Epithelial cell of esophagus (primary cell): ENCODE data around the gene FAT3.

Experiments
- DNase-seq: peaks from one replicate; pipeline ENCODE4 v3.0.0; 2010; ENCODE audit warnings: low read depth
- H3K4me3 ChIP-seq: 2 replicates; pipeline ENCODE4 v1.5.1; 2011; ENCODE audit warnings: mild to moderate bottlenecking, low read length, control low read depth
- TF ChIP-seq, protein P1 (sequence below): IDR thresholded peaks from 2 replicates; pipeline ENCODE4 v1.5.1; 2011; ENCODE audit warnings: low read depth, mild to moderate bottlenecking, low read length, control low read depth, inconsistent platforms; ENCODE audit not compliant: insufficient read depth; ENCODE audit errors: missing control alignments

Gene FAT3

DNA sequence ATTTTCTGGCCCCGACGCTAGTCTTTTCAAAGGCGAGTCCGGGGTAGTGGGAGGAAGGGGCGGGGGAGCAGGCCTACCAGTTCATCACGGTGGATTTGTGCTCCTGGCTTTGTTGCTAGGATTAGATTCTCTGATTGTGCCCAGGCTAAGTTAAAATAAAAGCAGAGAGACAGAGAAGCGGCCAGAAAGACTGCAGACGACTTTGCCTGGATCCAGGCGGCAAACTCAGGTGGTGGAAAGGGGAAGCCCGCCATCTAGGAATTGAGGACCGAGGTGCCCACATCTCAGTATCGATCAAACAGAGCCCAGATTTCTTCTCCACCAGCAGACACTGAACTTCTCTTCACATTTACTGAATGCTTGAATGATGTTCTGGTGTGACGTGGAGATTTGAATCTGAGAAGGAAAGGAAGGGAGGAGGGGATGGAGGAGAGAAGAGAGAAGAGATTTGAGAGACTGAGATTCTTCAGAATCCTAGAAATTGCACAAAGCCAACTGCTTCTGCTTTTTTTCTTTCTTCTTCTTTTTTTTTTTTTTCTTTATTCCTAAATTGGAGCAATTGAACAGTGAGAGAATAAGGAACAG lies 2.7 kb downstream of the FAT3 start:
- DNase-seq: no peak
- TF ChIP-seq, protein P1, sequence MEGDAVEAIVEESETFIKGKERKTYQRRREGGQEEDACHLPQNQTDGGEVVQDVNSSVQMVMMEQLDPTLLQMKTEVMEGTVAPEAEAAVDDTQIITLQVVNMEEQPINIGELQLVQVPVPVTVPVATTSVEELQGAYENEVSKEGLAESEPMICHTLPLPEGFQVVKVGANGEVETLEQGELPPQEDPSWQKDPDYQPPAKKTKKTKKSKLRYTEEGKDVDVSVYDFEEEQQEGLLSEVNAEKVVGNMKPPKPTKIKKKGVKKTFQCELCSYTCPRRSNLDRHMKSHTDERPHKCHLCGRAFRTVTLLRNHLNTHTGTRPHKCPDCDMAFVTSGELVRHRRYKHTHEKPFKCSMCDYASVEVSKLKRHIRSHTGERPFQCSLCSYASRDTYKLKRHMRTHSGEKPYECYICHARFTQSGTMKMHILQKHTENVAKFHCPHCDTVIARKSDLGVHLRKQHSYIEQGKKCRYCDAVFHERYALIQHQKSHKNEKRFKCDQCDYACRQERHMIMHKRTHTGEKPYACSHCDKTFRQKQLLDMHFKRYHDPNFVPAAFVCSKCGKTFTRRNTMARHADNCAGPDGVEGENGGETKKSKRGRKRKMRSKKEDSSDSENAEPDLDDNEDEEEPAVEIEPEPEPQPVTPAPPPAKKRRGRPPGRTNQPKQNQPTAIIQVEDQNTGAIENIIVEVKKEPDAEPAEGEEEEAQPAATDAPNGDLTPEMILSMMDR: no peak
- H3K4me3 ChIP-seq: no peak overlapping the region

DNA sequence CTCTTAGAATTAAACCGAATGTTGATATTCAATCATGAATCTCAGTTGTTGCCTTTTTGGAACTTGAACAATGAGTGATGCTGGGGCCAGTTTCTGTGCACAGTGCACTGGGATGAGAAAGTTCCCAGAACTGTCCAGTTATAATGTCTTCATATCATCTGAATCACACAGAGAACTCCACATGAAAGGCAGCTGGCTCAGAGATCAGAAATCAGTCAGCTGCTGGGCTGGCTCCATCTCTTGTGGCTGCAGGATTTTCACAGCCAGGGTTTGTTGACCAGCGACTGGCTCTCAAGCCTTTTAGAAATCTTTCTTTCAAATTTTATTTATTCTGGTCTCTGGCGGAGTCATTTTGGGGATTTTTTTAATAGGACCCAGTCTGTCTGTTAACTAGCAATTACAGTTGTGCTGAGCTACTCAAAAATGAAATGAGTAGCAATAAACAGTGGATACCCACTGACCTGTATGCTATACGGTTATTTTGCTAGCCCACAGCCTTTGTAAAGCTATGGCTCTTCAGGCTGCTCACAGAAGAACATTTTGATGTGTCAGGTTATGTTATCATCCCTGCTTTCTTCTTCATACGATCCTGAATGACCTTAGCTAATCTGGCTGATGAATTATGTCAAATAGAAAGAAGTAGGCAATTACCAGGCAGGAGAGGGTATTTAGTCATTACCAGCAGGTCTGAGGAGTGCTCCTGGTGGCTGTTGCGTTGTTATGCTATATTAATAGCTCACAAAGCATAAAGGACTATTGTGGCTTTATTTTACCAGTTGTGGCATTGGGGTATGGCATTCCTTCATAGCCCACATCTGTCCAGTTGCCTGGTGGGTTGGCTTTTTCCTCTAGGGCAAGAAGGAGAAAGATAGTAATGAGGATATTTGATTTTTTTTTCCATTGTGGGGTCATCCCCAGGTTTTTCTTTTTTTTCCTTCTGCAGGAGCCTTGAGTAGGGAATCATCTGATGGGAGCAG lies 3.6 kb downstream of the FAT3 start:
- no peak for DNase-seq
- TF ChIP-seq, protein P1: no peak
- no peak overlapping the region for H3K4me3 ChIP-seq

DNA sequence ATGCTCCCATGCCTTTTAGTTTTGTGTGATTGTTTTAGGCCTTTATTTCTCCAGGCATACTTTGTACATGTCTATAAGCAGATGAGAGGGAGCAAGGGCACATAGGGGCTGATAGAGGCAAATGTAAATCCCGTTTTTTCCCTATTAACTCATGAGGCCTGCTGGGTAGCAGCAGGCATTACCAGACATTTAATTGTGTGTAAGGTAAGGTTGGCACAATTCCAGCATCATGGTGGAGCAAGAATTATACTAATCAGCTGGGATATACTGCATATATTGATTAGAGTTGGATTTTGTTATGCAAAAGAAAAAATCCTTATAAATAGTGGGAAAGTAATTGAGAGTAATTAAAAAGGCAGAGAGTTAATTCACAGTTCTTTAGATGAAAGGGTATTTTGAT lies 12.2 kb downstream of the FAT3 start:
- DNase-seq: no peak
- no peak overlapping the region for H3K4me3 ChIP-seq
- TF ChIP-seq, protein P1: no peak

DNA sequence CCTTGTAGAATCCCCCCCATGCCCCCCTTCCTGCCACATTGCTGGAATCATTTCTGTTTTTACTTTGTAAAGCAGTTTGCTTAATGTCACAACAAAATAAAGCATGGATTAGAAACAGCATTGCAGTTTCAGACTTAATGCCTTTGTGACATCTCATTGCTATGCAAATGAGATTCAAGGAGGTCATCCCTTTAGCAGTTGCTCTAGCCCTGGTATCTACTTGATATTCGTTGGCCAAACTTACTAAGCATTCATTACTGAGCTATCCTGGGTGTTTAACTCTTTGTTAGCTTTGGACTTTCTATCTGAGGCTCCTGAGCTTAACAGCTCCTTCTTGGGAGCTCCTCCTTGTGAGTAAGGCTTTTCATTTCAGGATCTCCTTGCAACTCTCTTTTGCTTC lies 16.3 kb downstream of the FAT3 start:
- no peak for DNase-seq
- H3K4me3 ChIP-seq: no peak overlapping the region
- TF ChIP-seq, protein P1: no peak

DNA sequence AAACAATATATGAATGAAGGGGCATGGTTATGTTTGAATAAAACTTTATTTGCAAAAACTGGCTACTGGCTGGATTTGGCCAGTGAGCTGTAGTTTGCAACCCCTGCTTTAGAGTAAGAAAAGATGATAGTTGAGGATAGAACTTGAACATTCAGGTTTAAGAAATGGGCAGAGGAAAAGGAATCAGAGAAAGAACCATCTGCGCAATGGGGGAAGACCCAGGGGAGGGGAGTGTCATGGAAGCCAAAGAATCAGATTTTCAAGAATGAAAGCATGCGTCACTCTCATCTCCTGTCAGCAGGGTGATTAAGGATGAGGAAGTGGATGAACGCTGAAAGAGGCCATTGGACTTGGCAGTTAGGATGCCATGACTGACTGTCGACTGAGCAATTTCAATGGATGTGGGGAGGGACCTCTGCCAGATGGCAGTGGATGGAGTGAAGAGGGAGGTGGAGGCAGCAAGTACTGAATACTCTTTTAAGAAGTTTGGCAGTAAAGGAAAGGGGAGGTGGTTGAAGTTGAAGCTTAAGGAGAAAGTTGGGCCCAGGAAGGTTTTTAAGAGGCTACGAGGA lies 21.2 kb downstream of the FAT3 start:
- no peak overlapping the region for H3K4me3 ChIP-seq
- no peak for DNase-seq
- TF ChIP-seq, protein P1: no peak

DNA sequence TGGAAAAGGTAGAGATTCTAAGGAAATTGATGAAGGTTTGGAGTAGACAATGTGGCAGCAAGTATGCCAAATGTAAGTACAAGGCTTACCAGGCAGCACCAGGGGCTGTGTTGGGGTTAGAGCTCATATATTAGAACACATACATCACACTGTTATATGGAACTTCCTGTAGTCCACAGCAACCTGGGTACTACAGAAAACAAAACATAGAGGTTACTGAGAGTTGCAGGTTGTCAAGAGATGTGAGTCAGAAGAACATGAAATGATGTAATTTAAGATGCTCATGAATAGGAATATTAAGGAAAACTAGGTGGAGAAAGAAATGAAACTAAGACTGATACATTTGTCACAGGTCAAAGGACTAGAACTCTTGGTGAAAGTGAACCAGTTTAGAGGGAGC lies 22.0 kb downstream of the FAT3 start:
- peak; percentile 32 for DNase-seq
- TF ChIP-seq, protein P1: no peak

More for the DNA sequence above, 22.0 kb downstream of the FAT3 start:
- no peak overlapping the region for H3K4me3 ChIP-seq
